Right kidney (tissue), 1 donor: ENCODE data around the gene LPAR5.

Experiments used
- DNase-seq: peaks from one replicate; pipeline ENCODE4 v3.0.0-alpha.2; 2016

Gene LPAR5

GRCh38 chr12:6638305-6638704 lies 2.5 kb upstream of the LPAR5 start:
- DNase-seq = no peak

- no peak for DNase-seq
Observed at GRCh38 chr12:6635375-6635855, 344 bp downstream of the LPAR5 start.

- DNase-seq = no peak
Observed at GRCh38 chr12:6632026-6632983, 3.5 kb downstream of the LPAR5 start.

- no peak for DNase-seq
Observed at GRCh38 chr12:6631549-6631961, 4.2 kb downstream of the LPAR5 start.

- DNase-seq = no peak
Observed at GRCh38 chr12:6630736-6631135, 5.0 kb downstream of the LPAR5 start.

GRCh38 chr12:6627616-6628015 lies 8.1 kb downstream of the LPAR5 start:
- no peak for DNase-seq

- DNase-seq = no peak
Observed at GRCh38 chr12:6626654-6627283, 9.0 kb downstream of the LPAR5 start.

- no peak for DNase-seq
Observed at GRCh38 chr12:6620885-6621274, 14.9 kb downstream of the LPAR5 start.

GRCh38 chr12:6620137-6620884 lies 15.4 kb downstream of the LPAR5 start:
- DNase-seq = peak; percentile 82

GRCh38 chr12:6618483-6619225 lies 17.1 kb downstream of the LPAR5 start:
- no peak for DNase-seq

- no peak for DNase-seq
Observed at GRCh38 chr12:6615802-6616201, 20.0 kb downstream of the LPAR5 start.

- DNase-seq = no peak
Observed at GRCh38 chr12:6614513-6615172, 21.1 kb downstream of the LPAR5 start.

GRCh38 chr12:6613776-6614512 lies 21.8 kb downstream of the LPAR5 start:
- DNase-seq = peak; percentile 82

- DNase-seq = peak; percentile 94
Observed at GRCh38 chr12:6613015-6613775, 22.6 kb downstream of the LPAR5 start.

GRCh38 chr12:6612652-6613014 lies 23.1 kb downstream of the LPAR5 start:
- no peak for DNase-seq

GRCh38 chr12:6612247-6612646 lies 23.5 kb downstream of the LPAR5 start:
- no peak for DNase-seq

- DNase-seq = peak; percentile 71
Observed at GRCh38 chr12:6608592-6609281, 27.0 kb downstream of the LPAR5 start.

- peak; percentile 76 for DNase-seq
Observed at GRCh38 chr12:6607751-6608591, 27.8 kb downstream of the LPAR5 start.
